Eye (tissue), 1 donor: Measurements from ENCODE around the gene PRG3.
"Not testable (repeated sequence)": the region's sequence is repeated elsewhere in the genome, so short reads cannot be mapped to it uniquely, and the experiment has no call there.

Source experiments
- DNase-seq: peaks from one replicate; pipeline ENCODE4 v3.0.0-alpha.2; 2015

Gene PRG3

DNA sequence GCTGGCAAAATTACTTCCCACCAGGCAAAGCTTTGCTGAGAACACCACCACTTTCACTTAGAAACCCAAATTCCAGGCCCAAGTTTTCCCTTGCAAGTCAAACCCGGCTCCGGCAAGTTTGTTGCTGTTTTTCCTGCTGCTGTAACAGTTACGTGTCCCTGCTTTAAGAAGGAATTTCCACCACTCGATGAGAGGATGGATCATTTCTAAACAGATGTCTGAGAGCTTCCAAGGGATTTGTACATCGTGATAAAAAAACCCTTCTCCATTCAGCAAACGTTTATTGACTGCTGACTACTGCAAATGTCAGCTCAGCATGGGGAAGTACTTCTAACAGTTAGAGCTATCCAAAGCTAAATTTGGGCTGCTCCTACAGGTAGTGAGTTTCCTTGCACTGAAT lies 23.1 kb downstream of the PRG3 start:
- DNase-seq = no peak

DNA sequence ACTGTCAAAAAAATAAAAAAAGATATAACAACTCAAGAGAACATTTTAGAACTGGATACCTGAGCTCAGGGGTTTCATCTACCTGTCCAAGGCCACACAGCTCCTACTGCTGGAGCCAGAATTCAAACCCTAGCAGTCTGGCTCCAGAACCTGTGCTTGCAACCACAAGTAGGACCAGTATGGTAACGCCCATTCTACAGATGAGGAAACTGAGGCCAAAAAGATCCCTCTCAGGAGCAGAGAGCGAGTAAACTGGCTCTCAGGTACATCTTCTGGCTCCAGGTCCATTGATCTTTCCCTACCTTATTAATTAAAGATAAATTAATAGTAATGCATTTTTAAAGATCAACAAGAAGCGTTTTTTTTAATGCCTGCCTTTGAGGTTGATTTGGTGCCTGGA lies 23.6 kb downstream of the PRG3 start:
- DNase-seq = no peak

DNA sequence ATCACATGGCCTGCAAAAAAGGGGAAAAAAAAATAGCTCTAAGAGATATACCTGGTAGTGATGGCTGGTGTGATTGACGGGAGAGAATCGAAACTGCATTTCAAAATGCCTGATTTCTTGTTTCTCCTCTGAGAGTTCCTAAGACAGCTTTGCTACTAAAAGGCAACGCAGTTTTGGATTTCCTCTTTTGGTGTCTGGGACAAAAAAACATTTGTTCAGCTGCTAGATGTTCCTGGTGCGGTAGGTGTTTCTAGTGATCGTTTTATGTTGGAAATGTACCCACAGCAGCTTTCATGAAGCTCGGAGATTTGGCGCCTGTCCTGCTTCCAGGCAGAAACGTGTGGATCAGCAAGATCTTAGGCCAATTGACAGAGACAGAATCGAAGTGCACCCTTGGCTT lies 24.7 kb downstream of the PRG3 start:
- no peak for DNase-seq

DNA sequence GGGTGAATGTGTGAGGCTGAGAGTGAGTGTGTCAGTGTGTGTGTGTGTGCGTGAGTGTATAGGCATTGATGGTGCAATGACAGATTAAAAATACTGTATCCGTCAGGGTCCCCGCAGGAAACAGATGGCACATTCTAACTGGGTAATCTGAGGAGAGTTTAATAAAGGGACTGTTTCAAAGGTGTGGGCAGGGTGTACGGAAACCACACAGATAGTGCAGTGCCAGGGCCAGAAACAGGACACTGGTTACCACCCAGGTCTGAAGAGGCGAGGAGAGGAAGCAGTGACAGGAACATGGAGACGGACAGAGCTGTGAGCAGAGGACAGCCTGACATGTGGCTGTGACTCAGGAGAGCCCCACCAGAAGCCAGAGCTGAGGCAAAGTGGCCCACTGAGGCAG lies 26.3 kb downstream of the PRG3 start:
- DNase-seq = no peak

DNA sequence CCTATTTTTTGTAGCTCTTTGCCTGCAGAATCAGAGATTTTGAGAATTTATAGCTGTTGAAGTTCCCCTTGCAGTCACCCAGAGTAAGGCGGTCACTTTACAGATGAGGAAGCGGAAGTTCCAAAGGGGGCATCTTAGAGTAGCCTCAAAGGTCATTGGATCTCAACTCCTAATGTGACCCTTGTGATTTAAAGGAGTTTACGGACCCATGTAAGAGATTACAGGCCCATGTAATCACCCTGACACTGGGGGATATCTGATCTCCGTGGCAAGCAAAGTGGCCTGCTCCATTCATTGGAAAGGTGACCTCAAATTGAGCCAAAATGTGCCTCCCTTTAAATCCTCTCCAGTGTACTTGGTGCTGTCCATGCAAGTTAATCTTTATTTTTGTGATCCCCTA lies 27.1 kb downstream of the PRG3 start:
- DNase-seq = no peak

DNA sequence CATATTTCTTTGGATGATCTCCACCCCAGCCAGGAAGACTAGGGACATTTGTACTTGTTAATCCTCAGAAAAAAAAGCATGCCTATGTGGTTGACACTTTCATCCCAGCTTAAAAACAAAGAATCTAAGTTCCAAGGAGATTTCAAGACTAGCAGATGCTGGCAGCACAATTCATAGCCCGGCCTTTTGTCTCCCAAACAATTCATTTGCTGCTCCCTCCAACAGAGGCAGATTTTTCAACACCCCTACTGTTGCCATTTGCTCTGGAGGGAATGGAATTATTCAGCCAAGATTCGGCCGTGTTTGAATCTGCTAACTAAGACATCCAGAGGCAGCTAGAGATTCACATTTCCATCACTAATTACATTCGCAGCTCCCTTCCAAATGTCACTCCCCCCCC lies 27.5 kb downstream of the PRG3 start:
- DNase-seq = no peak

DNA sequence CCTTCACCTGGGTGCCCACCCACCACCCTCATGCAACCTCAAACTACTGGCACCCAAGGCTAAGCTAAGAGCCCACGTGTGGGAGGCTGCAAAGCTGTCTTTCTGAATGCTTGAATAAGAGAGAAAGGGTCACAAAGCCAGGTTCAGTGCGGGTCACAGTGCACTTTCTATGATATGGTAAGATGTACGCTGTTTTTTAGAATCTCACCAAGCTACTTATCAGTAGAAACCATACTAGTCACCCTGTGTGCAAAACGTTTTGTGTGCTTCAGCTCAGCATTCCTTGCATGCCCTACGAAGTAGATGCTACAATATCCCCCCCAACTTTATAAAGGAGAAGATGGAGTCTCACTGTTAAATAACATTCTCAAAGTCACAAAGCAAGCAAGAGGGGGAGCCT lies 27.9 kb downstream of the PRG3 start:
- DNase-seq = no peak

DNA sequence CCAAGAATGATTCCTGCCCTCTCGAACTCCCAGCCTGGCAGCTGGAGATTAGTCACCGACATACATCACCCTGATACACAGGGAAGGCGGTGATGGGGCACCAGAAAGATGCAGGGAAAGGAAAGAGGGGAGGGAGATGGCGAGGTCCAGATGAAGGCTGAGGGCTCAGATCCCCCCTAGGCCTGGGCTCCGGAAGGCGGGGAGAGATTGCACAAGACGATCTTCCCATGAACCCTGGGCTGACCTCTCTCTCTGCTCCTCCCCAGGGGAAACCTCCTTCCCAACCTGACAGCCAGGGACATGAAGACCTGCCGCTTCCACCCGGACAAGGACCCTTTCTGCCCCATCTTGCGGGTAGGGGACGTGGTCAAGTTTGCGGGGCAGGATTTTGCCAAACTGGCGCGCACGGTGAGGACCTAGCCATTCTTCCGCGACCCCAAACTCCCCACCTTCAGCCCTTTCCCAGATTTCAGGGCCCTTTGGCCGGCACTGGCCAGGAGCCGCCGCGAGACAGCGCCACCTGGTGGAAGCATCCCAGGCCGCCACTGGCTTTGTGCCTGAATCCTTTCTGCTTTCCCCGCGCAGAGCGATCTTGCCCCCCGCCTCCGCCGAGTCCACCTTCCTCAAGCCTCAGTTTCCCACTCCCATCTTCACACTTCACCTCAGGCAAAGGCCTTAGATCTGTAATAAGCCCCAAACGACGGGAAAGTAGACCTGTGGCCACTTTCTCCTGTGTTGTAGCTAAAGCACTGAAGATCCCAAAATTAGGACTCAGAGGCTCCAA lies 31.3 kb downstream of the PRG3 start:
- DNase-seq = peak; percentile 85

DNA sequence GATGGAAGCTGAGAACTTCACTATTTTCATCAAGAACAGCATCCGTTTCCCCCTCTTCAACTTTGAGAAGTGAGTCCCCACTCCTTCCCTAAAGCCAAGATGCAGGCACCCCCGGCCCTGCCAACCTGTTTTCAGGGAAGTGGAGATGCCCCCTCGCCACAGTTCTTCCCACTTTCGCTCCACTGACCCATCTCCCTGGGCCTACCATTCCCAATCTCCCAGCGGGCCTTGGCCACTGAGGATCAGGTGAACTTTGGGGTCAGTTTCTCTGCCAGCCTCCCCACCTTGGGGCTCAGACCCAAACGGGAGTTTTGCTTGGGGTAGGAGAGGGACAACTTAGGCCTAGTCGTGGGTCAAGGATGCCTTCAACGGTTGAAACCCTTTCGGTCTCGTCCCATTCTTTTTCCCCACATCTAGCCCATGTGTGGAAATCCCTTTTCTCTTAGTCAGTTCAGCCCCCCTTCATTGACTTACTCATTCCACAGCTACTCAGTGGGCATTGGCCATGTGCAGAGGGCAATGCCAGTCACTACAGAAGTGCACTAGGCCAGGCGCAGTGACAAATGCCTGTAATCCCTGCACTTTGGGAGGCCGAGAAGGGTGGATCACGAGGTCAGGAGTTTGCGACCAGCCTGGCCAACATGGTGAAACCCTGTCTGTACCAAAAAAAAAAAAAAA lies 32.2 kb downstream of the PRG3 start:
- no peak for DNase-seq

DNA sequence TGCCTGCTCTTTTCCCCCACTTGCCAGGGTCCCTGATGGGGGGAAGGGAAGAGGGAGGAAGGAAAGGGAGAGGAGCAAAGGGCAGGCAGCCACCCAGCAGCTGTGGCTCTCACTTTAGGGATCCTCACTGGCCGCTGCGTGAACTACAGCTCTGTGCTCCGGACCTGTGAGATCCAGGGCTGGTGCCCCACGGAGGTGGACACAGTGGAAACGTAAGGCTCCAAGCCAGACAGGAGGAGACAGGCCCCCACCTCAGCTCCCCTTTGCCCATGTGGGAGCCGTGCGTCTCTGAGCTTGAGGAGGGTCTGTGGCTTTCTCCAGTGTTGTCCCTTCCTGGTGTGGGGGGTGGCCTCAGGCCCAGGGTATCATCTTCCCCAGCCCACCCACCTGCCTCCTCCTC lies 32.9 kb downstream of the PRG3 start:
- DNase-seq = no peak

DNA sequence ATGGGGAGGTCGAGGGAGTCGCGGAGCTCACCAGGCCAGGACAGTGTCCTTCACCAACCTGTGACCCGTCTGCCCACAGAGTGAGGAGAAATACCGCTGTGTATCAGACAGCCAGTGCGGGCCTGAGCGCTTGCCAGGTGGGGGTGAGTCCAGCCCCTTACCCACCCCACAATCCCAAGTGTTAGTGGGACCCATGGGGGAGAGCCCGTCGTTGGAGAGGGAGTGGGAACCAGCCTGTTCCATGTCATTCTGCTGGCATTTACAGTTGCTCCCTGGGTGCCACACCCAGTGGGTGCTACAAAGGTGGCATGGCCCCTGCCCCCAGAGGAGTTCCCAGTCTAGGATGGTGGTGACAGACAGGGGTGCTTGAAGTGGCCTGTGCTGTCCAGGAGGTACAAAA lies 33.6 kb downstream of the PRG3 start:
- DNase-seq = no peak

DNA sequence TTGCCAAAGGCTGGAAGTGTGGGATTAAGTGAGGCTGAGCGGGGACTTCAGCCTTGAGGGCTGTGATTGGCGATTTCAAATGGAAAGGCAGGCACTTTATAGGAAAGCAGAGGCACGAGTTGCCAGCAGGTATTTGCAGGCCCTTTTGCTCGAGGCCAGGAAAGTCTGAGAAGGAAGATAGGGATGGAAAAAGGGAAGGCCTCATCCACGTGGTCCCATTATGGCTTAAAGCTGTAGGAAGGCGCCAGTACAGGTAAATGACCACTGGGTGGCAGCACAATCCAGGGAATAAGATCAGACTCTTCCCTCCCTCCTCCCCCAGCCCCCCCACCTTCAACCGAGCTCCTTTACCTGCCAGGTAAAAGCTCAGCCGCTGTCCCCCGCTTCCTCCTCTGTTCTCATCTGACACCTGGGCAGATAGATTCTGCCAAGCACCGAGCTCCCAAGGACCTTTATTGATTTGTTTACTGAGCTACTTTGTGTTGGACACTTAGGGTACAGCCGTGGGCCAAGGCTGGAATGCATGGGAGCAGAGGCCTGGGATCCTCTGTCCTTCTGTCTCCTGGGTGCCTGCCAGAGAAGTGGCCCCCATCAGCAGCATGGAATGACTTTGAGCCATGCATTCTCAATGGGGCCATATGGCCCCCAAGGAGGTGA lies 35.3 kb downstream of the PRG3 start:
- peak; percentile 85 for DNase-seq

DNA sequence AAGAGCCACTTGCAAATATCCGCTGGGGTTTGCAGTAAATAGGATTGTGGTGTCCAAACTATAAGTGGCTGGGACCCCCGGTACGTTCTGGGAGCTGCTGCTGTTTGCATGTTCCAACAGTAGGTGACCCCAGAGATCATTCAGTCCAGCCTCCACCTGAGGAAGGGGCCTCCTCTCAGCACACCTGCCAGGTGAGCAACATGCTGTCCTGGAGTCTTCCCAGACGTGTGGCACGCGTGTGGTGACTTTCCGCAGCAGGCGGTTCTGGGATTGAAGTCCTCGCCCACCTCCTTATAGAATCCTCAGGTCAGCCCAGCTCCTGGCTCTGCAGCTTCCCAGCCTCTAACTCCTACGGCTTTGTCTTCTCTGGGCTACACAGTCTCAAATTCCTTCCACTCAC lies 36.1 kb downstream of the PRG3 start:
- DNase-seq = no peak

DNA sequence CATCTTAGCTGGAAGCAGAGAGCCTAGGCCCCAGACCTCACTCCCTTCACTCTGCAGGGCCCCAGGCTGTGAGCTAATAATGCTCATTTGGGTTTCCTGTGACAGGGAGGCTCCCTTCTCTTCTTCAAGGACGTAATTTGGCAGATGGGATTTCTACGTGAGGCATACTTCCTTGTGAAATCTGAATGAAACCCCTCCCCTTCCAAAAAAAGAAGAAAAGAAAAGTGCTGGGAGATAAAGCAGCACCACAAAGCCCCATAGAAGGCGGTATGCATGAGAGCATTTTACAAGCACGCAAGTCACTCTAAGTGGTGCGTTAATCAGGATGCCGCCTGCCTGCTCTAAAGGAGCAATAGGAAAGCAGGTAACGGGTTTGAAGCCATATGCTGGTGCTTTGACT lies 37.1 kb downstream of the PRG3 start:
- no peak for DNase-seq

DNA sequence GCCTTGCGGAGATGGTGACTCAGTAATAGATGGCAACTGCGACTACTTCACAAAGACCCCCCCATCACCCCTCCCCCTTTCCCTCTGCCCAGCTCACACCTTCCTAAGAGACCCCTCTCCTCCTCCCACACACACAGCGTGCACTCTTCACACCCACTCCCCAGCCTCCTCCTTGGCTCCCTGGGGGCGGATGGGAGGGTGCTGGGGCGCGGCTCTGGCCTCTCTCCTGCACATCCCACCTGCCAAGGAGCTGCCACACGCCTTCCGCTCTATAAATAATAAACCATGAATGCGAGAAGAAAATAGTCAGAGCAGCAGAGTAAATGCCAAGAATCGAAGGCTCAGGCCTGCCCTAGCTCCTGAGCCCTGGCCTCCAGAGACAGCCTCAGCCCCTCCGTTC lies 38.2 kb downstream of the PRG3 start:
- DNase-seq = no peak

DNA sequence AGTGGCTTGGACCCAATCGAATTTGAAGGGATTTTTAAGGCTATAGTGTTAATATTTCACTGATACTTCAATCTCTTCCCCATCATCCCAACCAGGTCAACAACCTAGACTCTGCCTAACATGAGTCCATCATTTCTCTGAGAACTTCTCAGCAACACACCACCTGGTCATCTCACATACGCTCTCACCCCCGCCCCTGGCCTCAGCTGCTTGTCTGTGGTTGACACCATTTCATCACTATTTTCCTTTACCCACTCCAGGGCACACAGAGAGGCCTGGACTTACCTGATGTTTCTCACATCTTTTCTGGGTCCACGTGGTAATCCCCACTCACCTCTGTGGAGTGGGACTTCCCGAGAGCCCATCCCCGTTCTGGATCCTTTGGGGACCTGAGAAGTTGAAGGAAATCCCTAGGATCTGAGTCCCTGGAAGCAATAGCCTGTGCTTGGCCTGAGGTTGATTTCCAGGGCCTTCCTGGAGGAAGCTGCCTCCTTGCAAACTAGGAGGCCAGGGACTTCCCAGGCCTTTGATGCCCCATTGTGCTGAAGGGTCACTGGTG lies 39.6 kb downstream of the PRG3 start:
- DNase-seq = no peak

DNA sequence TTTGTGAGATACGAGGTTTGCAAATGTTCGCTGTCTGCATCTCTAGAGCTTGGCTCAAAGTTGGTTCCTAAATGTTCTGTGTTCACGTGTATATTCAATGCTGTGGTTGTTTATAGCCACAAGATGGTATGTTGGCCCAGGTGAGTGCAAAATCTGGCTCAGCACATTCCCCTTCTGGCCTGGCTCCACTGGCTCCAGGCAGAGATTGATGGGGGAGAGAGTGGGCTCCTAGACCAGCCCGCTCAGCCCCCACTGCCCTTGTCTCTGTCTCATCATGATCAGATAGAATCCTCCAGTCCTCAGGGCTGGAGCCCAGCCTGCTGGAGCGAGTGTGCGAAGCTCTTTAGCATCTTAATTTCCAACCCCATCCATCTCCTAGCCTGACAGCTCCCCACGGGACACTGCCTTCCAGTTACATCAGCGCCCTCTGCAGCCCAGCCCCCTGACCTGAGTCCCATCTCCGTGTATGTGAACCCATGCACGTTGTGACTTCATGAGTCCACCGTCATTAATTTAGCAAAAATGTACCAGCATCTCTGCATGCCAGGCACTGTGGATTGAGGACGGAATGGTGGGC lies 40.8 kb downstream of the PRG3 start:
- DNase-seq = peak; percentile 79

DNA sequence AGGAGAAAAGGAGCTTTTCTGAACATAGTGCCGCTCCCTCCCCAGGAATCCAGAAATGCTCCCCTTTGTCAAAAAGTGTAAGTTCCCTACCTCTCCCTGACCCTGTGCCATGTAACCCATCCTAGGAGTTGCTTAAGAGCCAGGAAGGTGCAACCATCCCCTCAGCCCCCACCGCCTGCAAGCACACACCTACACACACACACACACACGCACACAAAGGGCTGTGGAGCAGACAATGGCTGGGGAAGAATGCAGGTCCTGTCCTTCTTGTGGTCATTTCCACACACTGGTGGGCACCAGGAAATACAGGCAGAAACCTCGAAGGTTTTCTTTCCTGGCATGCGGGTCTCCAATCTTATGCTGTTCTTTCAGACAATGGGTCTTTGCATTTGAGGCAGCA lies 41.6 kb downstream of the PRG3 start:
- no peak for DNase-seq

DNA sequence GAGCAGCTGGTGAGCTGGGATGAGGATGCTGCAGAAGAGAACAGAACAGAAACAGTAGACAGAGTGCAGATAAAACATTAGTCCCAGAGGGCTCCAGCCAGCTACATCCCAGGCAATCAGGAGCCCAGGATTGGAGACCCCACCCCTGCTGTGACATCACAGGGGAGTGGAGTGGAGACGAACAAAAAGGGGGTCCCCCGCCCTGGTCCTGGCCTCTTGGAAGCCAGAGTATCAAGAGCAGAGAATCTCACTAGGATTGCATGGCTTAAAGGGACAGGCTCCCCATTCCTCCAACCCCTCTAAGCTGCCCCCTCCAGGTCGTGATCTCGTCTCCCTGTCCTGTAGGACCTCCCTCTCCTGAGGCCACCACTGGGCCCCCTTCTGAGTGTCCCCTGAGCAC lies 42.8 kb downstream of the PRG3 start, which contains the start of gene P2RX3:
TSS of gene P2RX3 (plus strand) at position 211 of the 400 bp plus-strand sequence. CDS start 199 bp downstream, outside the sequence.
- peak; percentile 74 for DNase-seq

DNA sequence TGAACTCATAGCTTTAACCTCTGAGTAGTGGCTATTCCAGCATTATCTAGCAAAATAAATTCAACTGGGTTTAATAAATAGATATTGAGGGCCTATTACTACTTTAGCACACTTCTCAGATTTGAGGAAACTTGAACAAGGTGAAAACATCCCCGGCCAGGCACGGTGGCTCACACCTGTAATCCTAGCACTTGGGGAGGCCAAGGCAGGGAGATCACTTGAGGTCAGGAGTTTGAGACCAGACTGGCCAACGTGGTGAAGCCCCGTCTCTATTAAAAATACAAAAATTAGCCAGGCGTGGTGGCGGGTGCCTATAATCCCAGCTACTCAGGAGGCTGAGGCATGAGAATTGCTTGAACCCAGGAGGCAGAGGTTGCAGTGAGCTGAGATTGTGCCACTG lies 44.1 kb downstream of the PRG3 start:
- not testable (repeated sequence) for DNase-seq

DNA sequence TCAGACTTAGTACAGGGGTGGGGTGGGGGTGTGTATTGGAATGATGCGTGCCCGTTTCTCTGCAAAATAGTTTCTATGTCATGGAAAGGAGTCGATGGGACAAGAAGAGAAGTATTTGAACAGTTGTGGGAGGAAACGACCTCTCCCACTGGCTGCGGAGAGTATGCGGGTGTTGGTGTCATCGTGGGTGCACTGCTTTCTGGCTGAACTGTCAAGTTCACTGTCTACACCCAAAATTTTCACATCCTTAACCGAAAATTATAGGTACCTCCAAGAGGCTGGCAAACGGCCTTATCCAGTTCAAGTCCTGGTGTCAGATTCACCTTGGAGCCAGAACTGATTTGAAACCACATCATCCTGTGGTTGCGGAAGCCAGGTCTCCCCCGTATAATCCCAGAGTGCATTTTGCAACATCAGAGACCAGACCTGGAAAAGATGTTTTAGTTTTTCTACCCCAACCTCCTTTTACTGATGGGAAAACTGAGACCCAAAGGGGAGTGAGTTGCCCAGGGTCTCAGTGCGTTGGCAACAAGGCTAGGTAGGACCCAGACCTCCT lies 44.8 kb downstream of the PRG3 start:
- DNase-seq = no peak

DNA sequence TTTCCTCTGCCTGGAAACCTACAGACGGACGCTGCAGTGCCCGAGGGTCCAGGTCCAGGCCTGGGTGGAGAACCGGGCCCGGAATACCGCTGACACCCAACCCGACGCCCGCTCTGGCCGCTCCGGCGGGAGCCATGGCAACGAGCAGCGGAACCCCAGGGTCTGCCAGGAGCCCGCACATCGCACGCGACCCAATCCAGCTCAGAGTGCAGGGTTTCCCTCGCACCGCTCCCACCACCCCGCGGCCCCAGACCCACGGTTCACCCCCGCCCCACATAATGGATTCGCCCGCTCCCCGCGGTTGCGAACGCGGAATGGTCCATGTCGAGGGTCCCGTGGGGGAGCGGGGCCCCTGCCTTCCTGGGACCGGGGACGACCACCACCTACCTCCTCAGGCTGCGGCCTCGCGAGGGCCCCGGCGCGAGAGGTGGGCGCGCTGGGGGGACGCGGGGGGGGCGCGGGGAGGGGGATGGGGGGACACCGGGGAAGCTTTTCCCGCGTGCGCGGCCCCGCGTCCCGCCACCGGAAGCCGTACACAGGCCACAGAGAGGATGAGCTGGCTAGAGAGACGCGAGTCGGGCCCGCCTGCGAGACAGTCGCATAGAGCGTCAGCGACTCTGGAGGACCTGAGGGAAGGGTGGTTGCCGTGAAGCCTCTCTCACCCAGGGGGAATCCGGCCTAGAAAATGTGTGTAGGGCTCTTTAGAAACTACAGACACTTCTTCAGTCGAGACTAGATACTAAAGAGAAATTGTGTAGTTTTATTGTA lies 45.4 kb downstream of the PRG3 start, which contains the start of gene SSRP1:
TSS of gene SSRP1 (minus strand) at position 550 of the 768 bp plus-strand sequence. CDS start 771 bp downstream, outside the sequence.
- DNase-seq = peak; percentile 92
